T follicular helper cell (primary cell): ENCODE results near the gene DOCK7.
"Not testable (repeated sequence)": the region's sequence is repeated elsewhere in the genome, so short reads cannot be mapped to it uniquely, and the experiment has no call there.

Experiments used
- DNase-seq: peaks from one replicate; pipeline ENCODE4 v3.0.0-alpha.2; 2020; ENCODE audit warnings: low read depth

Gene DOCK7

DNA sequence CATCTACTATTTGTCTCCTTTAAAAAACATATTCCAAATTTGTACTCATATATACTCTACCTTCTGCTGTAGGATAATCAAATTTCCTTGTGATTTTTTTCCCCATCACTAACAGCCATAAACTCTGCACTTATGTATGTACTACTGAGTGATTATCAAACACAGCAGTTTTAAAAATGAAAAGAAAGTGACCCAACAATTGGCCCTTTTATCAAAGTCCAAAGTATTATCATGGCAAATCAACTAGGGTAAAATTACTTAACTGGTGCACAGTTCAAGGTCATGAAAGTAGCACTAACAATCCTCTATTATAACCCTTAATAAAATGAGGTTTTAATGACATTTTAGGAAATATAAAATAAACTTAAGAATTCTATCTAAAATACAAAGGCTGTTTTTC is 79.3 kb downstream of the DOCK7 start:
- no peak for DNase-seq

DNA sequence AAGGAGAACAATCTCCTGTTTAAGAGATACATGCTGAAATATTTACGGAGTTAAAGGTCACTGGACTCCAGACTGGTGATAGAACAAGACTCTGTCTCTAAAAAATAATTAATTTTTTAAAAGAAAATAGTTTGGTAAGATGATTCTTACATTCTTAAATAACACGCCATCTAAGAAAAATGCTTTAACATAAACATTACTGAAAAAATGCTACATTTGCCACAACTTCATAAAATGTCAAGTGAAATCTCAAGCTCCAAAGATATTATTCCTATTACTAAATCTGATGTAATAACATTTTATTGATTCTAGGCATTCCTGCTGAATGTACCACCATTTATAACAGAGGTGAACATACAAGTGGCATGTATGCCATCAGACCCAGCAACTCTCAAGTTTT is 86.7 kb downstream of the DOCK7 start:
- no peak for DNase-seq

- no peak for DNase-seq
Measured at GRCh38 chr1:62599044-62599443, 89.1 kb downstream of the DOCK7 start.

DNA sequence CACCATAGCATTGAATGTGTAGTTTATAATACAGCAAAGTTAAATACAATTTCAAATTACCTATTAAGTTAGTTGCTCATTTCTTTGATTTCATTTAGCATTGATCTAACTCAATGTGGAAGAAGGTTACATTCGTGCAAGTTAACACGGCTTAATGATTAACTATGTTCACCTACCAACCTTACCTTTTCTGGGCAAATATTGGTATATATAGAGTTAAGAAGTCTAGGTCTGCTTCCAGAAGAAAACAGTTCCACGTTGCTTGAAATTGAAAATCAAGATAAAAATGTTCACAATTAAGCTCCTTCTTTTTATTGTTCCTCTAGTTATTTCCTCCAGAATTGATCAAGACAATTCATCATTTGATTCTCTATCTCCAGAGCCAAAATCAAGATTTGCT is 90.9 kb downstream of the DOCK7 start, which contains the start of gene ANGPTL3:
ANGPTL3 (plus strand) TSS at position 240 of the 400 bp plus-strand sequence; CDS start at position 287, 47 bp downstream.
- DNase-seq = no peak

DNA sequence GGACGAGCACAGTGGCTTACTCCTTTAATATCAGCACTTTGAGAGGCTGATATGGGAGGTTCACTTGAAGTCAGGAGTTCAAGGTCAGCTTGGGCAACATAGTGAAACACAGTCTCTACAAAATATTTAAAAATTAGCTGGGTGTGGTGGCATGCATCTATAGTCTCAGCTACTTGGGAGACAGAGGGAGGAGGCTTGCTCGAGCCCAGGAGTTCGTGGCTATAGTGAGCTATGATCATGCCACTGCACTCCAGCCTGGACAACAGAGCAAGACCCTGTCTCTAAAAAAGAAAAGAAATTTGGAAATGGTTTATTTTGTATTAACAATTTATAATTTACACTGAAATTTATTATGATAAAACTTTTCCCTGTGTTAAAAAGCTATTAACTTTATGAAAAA is 92.5 kb downstream of the DOCK7 start:
- no peak for DNase-seq

GRCh38 chr1:62593825-62594394 is 94.3 kb downstream of the DOCK7 start:
- no peak for DNase-seq

DNA sequence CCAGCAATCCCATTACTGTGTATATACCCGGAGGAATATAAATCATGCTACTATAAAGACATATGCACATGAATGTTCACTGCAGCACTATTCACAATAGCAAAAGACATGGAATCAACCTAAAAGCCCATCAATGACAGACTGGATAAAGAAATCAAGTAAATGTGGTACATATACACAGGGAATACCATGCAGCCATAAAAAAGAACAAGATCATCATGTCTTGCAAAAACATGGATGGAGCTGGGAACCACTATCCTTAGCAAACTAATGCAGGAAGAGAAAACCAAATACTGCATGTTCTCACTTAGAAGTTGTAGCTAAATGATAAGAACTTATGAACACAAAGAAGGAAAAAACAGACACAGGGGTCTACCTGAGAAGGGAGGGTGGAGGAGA is 97.2 kb downstream of the DOCK7 start:
- no peak for DNase-seq

DNA sequence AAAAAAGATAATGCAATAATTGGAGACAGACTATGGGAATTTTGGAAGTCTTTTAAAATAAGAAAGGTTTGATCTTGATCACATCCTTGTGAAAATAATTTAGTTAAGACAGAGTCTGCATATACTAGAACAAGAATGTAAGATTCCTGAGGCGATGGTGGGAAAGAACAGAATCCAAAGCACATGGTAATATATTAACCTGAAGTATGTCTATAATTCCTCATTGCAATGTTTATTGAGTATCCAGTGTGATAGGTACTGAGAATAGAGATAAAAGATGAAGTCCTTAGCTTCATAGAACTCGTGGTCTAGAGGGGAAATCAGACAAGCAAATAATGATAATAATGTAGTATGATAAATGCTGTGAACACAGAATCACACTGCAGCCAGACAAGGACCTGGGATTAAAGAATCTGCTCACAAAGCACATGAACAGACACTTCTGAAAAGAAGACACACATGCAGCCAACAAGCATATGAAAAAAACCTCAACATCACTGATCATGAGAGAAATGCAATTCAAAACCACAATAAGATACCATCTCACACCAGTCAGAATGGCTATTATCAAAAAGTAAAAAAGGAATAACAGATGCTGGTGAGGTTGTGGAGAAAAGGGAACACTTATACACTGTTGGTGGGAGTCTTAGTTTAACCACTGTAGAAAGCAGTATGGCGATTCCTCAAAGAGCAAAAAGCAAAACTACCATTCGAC is 97.8 kb downstream of the DOCK7 start:
- DNase-seq = no peak

- DNase-seq = no peak
Measured at GRCh38 chr1:62589321-62589720, 98.9 kb downstream of the DOCK7 start.

- DNase-seq = no peak
Measured at GRCh38 chr1:62588000-62588399, 100.2 kb downstream of the DOCK7 start.

GRCh38 chr1:62585469-62586155 is 102.6 kb downstream of the DOCK7 start:
- no peak for DNase-seq

DNA sequence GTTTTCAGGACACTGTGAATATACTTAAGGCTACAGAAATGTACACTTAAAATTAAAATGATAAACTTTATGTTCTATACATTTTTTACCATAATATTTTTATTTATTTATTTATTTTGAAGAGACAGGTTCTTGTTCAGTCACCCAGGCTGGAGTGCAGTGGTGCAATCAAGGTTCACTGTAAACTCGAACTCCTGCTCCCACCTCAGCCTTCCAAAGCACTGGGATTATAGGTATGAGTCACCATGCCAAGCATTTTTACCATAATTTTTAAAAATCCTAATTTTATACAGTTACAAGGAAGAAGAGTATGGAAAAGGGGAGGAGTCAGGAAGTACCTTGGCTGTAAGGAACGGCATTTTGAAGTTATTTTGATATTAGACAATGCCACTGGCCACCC is 114.5 kb downstream of the DOCK7 start:
- DNase-seq = no peak

GRCh38 chr1:62572476-62572875 is 115.7 kb downstream of the DOCK7 start:
- DNase-seq = no peak

DNA sequence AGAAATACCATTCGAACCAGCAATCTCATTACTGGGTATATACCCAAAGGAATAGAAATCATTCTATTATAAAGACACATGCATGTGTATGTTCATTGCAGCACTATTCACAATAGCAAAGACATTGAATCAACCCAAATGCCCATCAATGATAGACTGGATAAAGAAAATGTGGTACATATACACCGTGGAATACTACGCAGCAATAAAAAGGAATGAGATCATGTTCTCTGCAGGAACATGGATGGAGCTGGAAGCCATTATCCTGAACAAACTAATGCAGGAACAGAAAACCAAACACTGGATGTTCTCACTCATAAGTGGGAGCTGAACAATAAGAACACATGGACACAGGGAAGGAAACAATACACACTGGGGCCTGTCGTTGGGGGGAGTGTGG is 116.7 kb downstream of the DOCK7 start:
- not testable (repeated sequence) for DNase-seq

- not testable (repeated sequence) for DNase-seq
Measured at GRCh38 chr1:62567926-62568325, 120.3 kb downstream of the DOCK7 start.

- DNase-seq = not testable (repeated sequence)
Measured at GRCh38 chr1:62567182-62567581, 121.0 kb downstream of the DOCK7 start.

- no peak for DNase-seq
Measured at GRCh38 chr1:62561306-62561705, 126.9 kb downstream of the DOCK7 start.

GRCh38 chr1:62544570-62544969 is 143.6 kb downstream of the DOCK7 start:
- DNase-seq = no peak

DNA sequence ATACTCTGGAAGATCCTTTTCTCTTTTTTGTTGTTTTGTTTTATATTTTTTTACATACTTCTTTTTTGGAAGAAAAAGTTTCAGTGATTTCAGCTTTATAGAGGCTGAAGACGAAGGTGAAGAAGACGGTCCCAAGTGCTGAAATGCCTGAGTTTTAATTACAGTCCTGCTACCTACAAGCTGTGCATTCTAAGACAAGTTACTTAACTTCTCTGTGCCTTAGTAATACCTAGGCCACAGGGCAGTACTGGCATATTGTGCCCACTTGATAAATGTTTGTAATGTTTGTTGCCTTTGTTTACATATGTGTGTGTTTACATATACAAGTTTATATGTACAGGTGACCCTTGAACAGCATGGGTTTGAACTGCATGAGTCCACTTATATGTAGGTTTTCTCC is 147.1 kb downstream of the DOCK7 start:
- no peak for DNase-seq

DNA sequence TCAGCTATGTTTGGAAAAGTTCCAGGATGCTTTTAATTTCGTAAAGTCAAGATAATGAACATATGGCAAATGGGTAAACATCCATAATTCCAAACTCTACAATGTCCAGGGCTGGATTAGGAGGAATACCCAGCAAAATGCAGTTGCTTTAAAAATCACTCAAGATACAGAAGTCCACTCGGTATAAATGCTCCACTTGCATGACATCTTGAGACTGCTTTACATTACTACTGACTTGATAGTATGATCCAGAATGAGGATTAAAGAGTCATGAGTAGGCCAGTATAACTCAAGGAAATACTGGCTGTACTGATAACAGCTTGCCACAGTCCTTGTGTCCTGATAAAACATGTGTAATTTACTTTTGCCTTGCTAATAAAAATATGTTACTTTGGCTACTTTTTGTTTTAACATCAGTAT is 149.1 kb downstream of the DOCK7 start:
- DNase-seq = no peak

- DNase-seq = no peak
Measured at GRCh38 chr1:62536865-62537264, 151.3 kb downstream of the DOCK7 start.

DNA sequence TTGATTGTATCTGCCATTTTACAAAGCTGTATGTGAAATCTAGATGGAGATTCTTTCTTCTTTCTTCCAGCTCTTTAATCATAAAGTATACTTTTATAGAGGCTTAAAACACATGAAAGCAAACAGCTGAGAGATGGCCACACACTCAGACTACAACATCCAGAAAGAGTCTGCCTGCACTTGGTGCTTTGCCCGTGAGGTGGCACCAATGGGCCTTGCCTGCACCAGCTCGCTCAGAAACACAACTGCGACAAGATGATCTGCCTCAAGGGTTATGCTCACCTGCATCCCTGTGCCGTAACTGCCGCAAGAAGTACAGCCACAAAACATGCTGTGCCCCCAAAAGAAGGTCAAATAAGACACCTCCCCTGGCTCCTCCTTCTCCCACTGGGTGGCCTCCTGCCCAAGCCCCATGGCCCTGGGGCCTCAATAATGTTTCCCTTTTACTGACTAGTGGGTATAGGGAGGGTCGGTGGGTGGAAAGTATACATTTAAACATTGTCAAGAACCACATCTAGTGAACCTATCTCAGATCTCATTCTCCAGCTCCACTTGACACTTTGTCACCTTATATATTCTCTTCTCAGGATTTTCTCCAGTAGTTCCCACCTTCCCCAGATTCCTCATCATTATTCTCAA is 157.6 kb downstream of the DOCK7 start:
- DNase-seq = no peak

DNA sequence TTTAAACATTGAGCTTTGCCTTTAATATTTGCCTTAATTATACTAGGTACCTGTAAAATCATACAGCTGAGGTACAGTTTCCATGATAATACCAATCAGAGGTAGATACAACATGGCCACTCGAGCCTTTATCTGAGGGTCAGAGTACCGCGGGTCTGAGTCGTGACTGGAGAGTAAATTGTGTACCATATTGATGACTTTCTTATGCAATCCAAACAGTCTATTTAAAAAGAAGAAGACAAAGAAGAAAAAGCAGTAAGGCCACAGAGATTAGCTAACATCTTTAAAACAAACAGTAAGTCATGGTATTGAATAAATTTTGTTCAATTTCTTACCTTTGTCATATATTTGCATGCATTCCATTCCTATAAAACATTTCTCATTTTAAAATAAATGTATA is 159.0 kb downstream of the DOCK7 start:
- no peak for DNase-seq
